Tongue (tissue), 2 donors: ENCODE data around the gene ARHGEF3. TPM values are rescaled to one million over a fixed set of nuclear protein-coding genes. Genes with fewer than 3 reads are reported as not detected.
A peak's percentile ranks its signal among the peaks of the same experiment; 100 is the strongest.
"Not testable (repeated sequence)": the region's sequence is repeated elsewhere in the genome, so short reads cannot be mapped to it uniquely, and the experiment has no call there.

Experiments used
- DNase-seq: peaks from one replicate; pipeline ENCODE4 v3.0.0-alpha.2; 2015
- total RNA-seq: library from RNA; depleted of rRNA; stranded (reverse); fragments of >200 nt; gene quantifications from one replicate; pipeline ENCODE4 v1.2.3, GENCODE V29; 2014

ARHGEF3 gene
- total RNA-seq, 1 donor from 2014 or later = 29.4 TPM

- DNase-seq = no peak
Measured at GRCh38 chr3:56724676-56725075, 77.1 kb downstream of the ARHGEF3 start.

- no peak for DNase-seq
Measured at GRCh38 chr3:56720849-56721248, 80.9 kb downstream of the ARHGEF3 start.

DNA sequence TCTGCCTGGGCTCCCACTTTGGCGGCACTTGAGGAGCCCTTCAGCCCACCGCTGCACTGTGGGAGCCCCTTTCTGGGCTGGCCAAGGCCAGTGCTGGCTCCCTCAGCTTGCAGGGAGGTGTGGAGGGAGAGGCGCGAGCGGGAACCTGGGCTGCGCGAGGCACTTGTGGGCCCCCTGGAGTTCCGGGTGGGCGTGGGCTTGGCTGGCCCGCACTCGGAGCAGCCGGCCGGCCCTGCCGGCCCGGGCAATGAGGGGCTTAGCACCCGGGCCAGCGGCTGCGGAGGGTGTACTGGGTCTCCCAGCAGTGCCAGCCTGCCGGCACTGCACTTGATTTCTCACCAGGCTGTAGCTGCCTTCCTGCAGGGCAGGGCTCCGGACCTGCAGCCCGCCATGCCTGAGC is 82.9 kb downstream of the ARHGEF3 start:
- not testable (repeated sequence) for DNase-seq

DNA sequence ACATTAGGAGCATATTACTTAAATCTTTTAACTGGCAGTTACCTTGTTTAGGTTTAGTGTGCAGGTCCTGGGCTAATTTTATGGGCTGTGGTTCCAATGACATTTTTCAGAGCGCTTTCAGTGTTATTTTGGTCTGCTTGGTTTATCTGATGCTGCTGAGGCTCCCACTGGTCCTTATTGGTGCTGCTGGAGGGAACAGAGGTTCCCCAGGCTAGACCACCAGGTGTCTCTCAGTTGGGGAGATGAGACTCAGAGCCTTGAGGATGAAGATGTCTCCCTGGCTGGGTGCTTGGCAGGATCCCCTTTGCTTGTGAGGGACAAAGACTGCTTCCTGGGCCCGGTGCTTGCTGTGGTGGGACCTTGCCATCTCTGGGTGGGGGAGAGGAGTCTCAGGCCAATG is 90.4 kb downstream of the ARHGEF3 start:
- no peak for DNase-seq

DNA sequence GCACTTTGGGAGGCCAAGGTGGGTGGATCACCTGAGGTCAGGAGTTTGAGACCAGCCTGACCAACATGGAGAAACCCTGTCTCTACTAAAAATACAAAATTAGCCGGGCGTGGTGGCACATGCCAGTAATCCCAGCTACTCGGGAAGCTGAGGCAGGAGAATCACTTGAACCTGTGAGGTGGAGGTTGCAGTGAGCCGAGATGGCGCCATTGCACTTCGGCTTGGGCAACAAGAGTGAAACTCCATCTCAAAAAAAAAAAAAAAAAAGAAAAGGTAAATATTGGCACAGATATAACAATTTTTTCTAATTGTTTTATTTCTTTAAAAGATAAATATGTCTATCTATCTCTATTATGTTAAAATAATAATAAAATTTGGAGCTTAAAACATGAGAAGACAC is 94.3 kb downstream of the ARHGEF3 start:
- not testable (repeated sequence) for DNase-seq

DNA sequence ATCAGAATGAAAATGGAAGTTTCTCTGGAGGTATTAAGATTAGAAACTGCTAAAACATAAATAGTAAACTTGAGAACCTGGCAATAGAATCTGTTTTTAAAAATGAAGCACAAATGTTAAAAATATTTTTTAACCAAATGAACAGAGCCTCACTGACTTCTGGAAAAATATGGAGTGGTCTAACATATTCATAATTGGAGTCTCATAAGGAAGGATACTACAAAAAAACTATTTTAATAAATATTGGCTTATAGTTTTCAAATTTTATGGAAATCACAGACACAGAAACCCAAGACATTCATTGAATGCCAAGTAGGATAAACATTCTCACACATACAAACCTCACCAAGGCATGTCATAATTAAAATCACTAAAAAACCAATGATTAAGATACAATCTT is 95.1 kb downstream of the ARHGEF3 start:
- no peak for DNase-seq

DNA sequence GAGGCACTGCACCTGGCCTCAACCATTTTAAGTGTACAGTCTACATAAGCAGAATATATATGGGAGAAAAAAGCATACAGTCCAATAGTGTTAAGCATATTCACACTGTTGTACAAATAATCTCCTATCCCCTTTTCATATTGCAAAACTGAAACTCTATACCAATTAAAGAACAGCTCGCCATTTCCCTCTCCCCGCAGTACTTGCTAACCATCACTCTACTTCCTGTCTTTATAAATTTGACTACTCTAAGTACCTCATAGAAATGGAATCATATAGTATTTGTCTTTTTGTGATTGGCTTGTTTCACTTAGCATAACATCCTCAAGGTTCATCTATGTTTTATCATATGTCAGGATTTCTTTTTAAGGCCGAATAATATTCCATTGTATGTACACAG is 97.0 kb downstream of the ARHGEF3 start:
- DNase-seq = no peak

DNA sequence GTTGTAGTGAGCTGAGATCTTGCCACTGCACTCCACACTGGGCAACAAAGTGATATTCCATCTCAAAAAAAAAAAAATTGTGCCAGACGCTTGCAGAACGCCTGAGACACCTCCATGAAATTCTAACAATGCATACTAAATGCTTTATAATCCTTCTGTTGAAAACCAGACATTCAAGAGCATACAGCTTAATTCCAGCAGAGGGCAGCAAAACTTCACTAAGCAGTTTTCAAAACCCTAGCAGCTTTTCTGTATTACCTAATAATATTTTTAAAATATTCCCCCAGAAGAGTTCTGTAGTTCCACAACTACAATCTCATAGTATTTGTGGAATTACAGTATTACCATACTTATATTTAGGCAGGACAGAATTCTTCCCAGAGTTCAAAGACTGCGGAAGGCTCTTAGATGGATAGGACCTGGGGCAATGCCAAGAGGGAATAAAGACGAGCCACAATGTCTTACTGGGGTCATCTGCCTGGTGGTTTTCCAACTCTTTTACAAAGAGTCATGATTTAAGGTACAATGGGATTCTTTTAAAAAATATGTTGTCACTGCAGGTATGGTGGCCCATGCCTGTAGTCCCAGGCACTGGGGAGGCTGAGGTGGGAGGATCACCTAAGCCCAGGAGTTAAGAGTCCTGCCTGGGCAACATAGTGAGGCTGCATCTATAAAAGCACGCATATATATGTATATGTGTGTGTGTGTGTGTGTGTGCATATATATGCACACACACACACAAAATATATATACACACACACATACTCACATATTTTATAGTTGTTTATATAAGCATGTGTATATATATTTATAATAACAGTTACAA is 99.0 kb downstream of the ARHGEF3 start:
- DNase-seq = peak; percentile 92

DNA sequence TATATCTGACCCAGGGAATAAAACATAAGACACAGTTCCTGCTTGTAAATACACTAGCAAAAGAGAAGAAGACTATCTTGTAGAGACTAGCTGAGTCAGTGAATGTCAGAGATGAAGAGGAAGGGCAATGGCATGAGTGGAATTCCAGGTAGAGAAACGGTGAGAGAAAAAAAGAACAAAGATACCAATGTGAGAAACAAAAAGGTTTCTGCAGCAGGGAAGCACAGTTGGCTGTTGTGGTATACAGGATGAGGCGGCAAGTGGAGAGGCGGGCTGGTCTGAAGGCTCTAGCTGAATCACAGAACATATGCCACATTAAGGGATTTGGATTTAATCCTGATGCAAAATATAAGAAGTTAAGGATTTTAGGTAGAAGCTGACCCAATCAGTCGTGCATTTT is 101.6 kb downstream of the ARHGEF3 start:
- no peak for DNase-seq

DNA sequence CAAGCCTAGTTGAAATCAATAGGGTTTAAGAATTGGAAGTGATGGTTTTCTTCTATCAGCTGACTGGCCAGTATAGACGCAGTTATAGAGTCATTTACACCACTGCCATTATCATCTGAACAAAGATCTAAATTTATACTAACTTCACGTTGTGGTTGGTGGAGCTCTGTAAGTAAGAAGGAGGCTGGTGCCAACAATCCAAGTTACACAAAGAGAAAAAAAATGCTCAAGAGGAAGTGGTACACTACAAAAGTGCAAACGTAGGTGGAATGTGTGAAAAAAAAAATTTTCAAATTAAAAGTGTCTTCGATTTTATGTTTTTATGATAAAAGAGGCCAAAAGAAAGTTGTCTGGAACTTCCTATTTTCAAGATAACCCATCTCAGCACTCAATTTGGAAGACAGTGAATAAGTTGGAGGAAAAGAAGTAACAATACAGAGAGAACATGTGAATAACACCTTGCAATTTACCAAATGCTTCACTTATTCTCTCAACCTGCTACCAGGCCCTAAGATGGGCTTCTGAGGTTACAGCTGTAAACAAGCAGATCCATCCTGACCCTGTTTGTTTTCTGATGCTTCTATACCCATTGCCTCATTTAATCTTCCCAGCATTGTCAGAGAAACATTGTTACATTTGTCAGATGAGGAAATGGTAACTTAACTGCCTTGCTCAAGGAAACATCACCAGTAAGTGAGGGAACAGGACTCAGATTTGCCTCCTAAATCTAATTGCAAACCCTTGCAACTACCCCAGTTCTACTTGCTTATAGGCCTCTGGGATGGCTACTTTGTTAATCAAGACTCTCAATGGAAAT is 106.7 kb downstream of the ARHGEF3 start:
- no peak for DNase-seq

DNA sequence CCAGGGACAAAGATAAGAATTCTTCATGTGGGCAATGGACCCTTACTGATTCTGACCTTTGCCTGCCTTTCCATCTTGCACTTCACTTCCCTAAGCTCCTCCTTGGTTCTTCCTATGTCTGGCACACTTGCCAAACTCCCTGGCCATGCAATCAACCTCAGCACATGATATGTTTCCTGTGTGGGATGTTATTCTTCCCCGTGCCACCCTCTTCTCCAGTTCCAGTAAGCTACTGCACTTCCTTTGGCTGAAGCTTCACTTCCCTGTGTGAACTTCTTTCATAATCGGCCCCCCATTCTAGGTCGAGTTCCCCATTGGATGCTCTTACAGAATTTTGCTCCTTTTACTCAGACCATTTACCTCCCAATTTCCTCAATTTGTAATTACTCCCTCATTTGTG is 108.0 kb downstream of the ARHGEF3 start:
- DNase-seq = no peak

DNA sequence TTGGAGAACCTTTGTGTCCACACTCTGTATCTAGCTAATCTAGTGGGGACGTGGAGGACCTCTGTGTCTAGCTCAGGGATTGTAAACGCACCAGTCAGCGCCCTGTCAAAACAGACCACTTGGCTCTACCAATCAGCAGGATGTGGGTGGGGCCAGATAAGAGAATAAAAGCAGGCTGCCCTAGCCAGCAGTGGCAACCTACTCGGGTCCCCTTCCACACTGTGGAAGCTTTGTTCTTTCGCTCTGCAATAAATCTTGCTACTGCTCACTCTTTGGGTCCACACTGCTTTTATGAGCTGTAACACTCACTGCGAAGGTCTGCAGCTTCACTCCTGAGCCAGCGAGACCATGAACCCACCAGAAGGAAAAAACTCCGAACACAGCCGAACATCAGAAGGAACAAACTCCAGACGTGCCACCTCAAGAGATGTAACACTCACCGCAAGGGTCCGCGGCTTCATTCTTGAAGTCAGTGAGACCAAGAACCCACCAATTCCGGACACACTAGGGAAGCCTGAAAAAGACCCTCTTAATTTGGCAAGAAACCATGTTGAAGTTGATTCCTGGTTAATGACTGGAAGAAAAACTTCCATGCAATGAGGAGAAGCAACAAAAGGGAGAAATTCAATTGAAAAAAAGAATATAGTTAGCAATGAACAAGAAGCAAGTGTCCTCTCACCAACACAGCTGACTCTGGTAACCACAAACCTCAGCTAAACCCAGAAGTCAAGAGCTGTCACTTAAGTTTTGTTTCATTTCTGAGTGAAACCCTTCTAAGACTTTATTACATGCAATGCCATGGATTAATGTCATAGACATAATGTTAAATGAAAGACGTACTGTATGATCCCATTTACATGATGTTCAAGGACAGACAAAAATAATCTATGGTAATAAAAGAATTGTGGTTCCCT is 109.0 kb downstream of the ARHGEF3 start:
- not testable (repeated sequence) for DNase-seq

- not testable (repeated sequence) for DNase-seq
Measured at GRCh38 chr3:56692001-56692365, 109.8 kb downstream of the ARHGEF3 start.

GRCh38 chr3:56691165-56692000 is 110.4 kb downstream of the ARHGEF3 start:
- DNase-seq = no peak

DNA sequence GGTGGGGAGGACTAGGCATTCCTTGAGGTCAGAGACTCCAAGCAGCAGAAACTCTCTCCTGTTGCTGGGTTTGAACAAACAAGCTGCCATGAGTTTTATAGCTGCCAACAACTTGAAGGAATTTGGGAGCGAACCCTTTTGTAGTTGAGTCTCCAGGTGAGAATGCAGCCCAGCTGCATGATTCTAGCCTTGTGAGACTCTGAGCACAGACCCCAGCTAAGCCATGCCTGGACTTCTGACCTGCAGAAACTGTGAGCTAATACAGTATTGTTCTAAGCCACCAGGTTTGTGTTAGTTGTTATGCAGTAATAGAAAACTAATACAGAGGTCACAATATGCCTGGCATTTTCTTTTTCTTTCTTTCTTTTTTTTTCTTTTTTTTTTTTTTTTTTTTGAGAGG is 112.4 kb downstream of the ARHGEF3 start:
- DNase-seq = no peak

GRCh38 chr3:56688191-56688590 is 113.6 kb downstream of the ARHGEF3 start:
- DNase-seq = no peak

DNA sequence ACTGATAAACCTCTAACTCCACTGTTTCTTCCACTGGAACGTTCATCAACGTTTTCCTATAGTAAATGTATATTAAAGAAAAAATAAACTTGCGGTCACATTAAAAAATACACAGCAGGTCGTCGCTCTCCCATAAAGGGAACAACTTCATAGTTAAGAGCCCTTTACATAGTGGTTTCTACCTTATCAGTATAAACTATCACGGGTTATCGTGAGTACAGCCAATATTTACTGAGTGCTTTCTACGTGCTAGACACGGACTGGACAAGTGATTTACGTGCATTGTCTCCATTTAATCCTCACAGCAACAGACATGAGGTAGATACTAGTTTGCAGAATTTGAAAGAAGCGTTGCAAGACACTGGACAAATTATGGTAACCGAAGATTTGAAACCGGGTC is 117.7 kb downstream of the ARHGEF3 start:
- DNase-seq = no peak

GRCh38 chr3:56683122-56683817 is 118.5 kb downstream of the ARHGEF3 start, which contains the start of gene TASOR:
Gene TASOR, minus strand, starts transcription at chr3:56683265. Its CDS starts 259 bp downstream, at chr3:56683006.
- DNase-seq = peak; percentile 89

DNA sequence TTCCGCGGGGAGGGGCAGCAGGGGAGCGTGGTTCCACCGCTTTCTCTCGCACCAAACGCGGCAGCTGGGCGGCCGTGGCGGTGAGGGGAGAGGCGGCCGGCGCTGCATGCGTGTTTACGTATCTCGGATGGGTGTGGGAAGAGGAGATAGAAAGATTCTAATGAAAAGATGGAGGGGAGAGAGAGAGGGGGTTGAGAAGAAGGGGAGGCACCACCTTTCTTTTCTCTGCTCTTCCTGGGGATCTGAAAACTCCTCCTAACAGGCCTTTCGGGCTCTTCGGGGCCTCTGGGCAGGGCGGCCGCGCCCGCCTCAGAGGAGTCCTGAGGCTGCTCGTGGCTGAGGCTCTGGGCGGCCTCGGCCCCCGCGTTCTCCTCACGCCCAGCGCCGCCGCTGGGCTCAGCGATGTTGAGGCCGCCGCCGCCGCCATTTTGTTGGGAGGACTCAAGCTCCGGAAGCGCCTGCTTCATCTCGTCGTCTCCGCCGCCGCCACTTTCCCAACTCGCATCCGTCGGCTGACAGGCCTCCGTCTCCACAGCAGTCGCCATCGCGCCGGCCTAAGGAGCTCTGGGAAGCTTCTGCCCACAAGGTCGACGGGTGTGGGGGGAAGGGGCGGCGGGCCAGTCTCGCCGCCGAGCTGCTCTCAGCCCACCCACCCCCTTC is 119.2 kb downstream of the ARHGEF3 start:
- DNase-seq = peak; percentile 88

DNA sequence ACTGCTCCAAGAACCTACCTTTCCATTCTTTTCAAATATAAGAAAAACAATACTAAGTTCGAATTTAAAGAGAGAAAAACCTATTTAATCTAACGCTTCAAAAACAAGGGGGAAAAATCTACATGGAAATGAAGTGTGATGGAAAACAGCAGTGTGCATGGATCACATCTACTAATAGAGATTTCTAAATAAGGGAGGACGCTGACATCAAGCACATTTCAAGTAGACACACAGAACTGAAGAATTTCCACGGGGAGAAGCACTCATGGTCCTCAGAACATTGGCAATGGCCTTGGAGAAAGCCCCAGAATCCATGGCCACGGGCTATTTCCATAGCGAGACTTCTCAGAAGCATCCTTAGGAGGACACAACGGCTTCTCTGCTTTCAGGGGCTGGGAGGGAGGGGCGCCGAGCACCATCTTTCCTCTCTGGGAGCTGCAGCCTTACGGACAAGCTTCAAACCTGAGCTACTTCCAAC is 119.7 kb downstream of the ARHGEF3 start:
- no peak for DNase-seq
